ENCODE results near the gene RNF26.

- TF ChIP-seq, protein P1, sequence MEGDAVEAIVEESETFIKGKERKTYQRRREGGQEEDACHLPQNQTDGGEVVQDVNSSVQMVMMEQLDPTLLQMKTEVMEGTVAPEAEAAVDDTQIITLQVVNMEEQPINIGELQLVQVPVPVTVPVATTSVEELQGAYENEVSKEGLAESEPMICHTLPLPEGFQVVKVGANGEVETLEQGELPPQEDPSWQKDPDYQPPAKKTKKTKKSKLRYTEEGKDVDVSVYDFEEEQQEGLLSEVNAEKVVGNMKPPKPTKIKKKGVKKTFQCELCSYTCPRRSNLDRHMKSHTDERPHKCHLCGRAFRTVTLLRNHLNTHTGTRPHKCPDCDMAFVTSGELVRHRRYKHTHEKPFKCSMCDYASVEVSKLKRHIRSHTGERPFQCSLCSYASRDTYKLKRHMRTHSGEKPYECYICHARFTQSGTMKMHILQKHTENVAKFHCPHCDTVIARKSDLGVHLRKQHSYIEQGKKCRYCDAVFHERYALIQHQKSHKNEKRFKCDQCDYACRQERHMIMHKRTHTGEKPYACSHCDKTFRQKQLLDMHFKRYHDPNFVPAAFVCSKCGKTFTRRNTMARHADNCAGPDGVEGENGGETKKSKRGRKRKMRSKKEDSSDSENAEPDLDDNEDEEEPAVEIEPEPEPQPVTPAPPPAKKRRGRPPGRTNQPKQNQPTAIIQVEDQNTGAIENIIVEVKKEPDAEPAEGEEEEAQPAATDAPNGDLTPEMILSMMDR (conservative IDR thresholded peaks at IDR 0.05), result no peak
- no peak for TF ChIP-seq EZH2 (IDR thresholded peaks at IDR 0.05; ENCODE audit: low read depth)
Measured at GRCh38 chr11:119297938-119298337, 36.4 kb upstream of the RNF26 start.

All from PC-9 (cell line).